Activated CD4-positive, CD25-positive, alpha-beta regulatory T cell treated with anti-CD3 and anti-CD28 coated beads, Interleukin-2, amount 50 U/mL, for 16 hours (primary cell): ENCODE data around the gene SRSF5.

Experiments
- DNase-seq: peaks from one replicate; pipeline ENCODE4 v3.0.0-alpha.2; 2020; ENCODE audit warnings: low read depth, low spot score

SRSF5 gene

GRCh38 chr14:69770559-69770958 lies 3.6 kb downstream of the SRSF5 start:
- DNase-seq, result no peak

- DNase-seq, result no peak
These were observed 4.2 kb downstream of the SRSF5 start for GRCh38 chr14:69771136-69771535.

GRCh38 chr14:69772082-69773017 lies 5.4 kb downstream of the SRSF5 start:
- DNase-seq, result no peak

GRCh38 chr14:69773571-69774276 lies 6.8 kb downstream of the SRSF5 start:
- no peak for DNase-seq

- no peak for DNase-seq
These were observed 8.1 kb downstream of the SRSF5 start for GRCh38 chr14:69775012-69775411.

GRCh38 chr14:69776875-69777453 lies 10.0 kb downstream of the SRSF5 start:
- DNase-seq, result no peak

GRCh38 chr14:69779088-69779487 lies 12.1 kb downstream of the SRSF5 start:
- DNase-seq, result no peak

GRCh38 chr14:69780092-69780491 lies 13.2 kb downstream of the SRSF5 start:
- DNase-seq, result no peak

- DNase-seq, result no peak
These were observed 14.0 kb downstream of the SRSF5 start for GRCh38 chr14:69780952-69781351.

- DNase-seq, result no peak
These were observed 18.0 kb downstream of the SRSF5 start for GRCh38 chr14:69784942-69785341.

- no peak for DNase-seq
These were observed 19.7 kb downstream of the SRSF5 start for GRCh38 chr14:69786603-69787002.

GRCh38 chr14:69789118-69789640 lies 22.2 kb downstream of the SRSF5 start:
- DNase-seq, result no peak

- no peak for DNase-seq
These were observed 26.0 kb downstream of the SRSF5 start for GRCh38 chr14:69792887-69793421.

- no peak for DNase-seq
These were observed 27.8 kb downstream of the SRSF5 start for GRCh38 chr14:69794791-69795190.

GRCh38 chr14:69795691-69796090 lies 28.7 kb downstream of the SRSF5 start:
- DNase-seq, result no peak

- DNase-seq, result no peak
These were observed 30.0 kb downstream of the SRSF5 start, which contains the start of gene SLC10A1 for GRCh38 chr14:69796797-69797500. TSS of gene SLC10A1 (minus strand) at chr14:69797241. CDS start at chr14:69797155, 86 bp downstream.

GRCh38 chr14:69797573-69798338 lies 30.8 kb downstream of the SRSF5 start:
- no peak for DNase-seq

- DNase-seq, result no peak
These were observed 31.4 kb downstream of the SRSF5 start for GRCh38 chr14:69798339-69798735.

- no peak for DNase-seq
These were observed 36.8 kb downstream of the SRSF5 start for GRCh38 chr14:69803753-69804152.

- DNase-seq, result no peak
These were observed 38.0 kb downstream of the SRSF5 start for GRCh38 chr14:69804902-69805301.
